Body of pancreas (tissue), 4 donors: Measurements from ENCODE around the gene HELZ2. TPM values are rescaled to one million over a fixed set of nuclear protein-coding genes. Genes with fewer than 3 reads are reported as not detected.

Experiments
- ATAC-seq: fragments of 150-250 bp; one replicate; pipeline ENCODE4 v1.9.1; 2016
- DNase-seq, 4 donors: peaks; one replicate each; pipeline ENCODE4 v3.0.0-alpha.2; 2019
- H3K27ac ChIP-seq, 4 donors: fragments of 200-600 bp; sonication (generic); 1 replicate in 3 of 4; 2 replicates in 1 of 4; pipeline versions ENCODE4 v1.5.1 to v1.6.1; 2016 to 2019; ENCODE audit warnings: mild to moderate bottlenecking in 1 of 4, mixed read lengths in 1 of 4, moderate library complexity in 1 of 4
- H3K27me3 ChIP-seq, 2 donors: fragments of 200-600 bp; sonication (generic); one replicate each; pipeline ENCODE4 v1.6.0; 2016; ENCODE audit warnings: mild to moderate bottlenecking in 1 of 2
- H3K36me3 ChIP-seq, 2 donors: fragments of 200-600 bp; sonication (generic); replicated peaks in 1 of 2; 2 replicates each; pipeline ENCODE4 v1.5.1; 2016; ENCODE audit warnings: low read depth in 2 of 2; ENCODE audit not compliant: insufficient read depth in 1 of 2
- H3K4me1 ChIP-seq: fragments of 200-600 bp; sonication (generic); one replicate; pipeline ENCODE4 v1.6.0; 2016
- H3K4me3 ChIP-seq, 2 donors: fragments of 200-600 bp; sonication (generic); 1 replicate in 1 of 2; 2 replicates in 1 of 2; pipeline ENCODE4 v1.5.1; 2016 to 2019
- H3K9me3 ChIP-seq, 3 donors: fragments of 200-600 bp; sonication (generic); 1 replicate in 2 of 3; 2 replicates in 1 of 3; pipeline ENCODE4 v1.5.1; 2016
- CTCF ChIP-seq, 7 experiments: fragments of 450-650 bp in 4 of 7; fragments of 200-600 bp in 3 of 7; sonication (generic) in 3 of 7; IDR thresholded peaks; one replicate each; pipeline ENCODE4 v1.5.1; 2016 to 2019; ENCODE audit warnings: antibody characterized with exemption in 7 of 7
- POLR2A ChIP-seq, 3 donors: fragments of 450-650 bp; IDR thresholded peaks; one replicate each; pipeline ENCODE4 v1.6.1; 2016; ENCODE audit warnings: antibody characterized with exemption in 3 of 3, mild to moderate bottlenecking in 2 of 3
- WGBS, 2 donors: methylation state at CpG; one replicate each; pipeline ENCODE4 v1.1.5; 2017; 5-methylcytosine and 5-hydroxymethylcytosine counted together
- intact Hi-C: fragments of 100-400 bp; cut with DNase I; formaldehyde crosslinking; loops from one replicate; pipeline ENCODE4 v1.15.1; 2023
- total RNA-seq, 2 donors: library from RNA; depleted of rRNA; stranded (reverse); fragments of >200 nt; gene quantifications; one replicate each; pipeline ENCODE4 v1.1.0, GENCODE V29; 2016

The HELZ2 gene
- total RNA-seq, 2 donors from 2014 or later, result 20.8 to 33.3 TPM

- Histone ChIP-seq H3K27ac (no peak overlapping the region), H3K9me3 (no peaks in the 10 kb centered on the region), H3K4me3 (no peak overlapping the region), H3K4me1 (peaks cover 5% of the 10 kb centered on the region), H3K27me3 (peaks cover 0 to 4% of the 10 kb centered on the region in 2 donors), H3K36me3 (no peaks in the 10 kb centered on the region)
- 71 to 74% methylated on average over 6 of the region's 6 CpGs for WGBS, 2 donors
- TF ChIP-seq CTCF (IDR thresholded peaks at IDR 0.05), result no peak
- TF ChIP-seq POLR2A (IDR thresholded peaks at IDR 0.05), result no peak
- intact Hi-C loops, result loop anchor here (10.0 kb wide), 1 partner anchor 421 kb away; the partner anchor contains the start of gene ZNF512B
- no peak for ATAC-seq
- DNase-seq, result no peak
Measured at GRCh38 chr20:63543733-63544132, 30.3 kb downstream of the HELZ2 start.

- intact Hi-C loops, result loop anchor here (10.0 kb wide), 1 partner anchor 422 kb away; the partner anchor contains the start of gene ZNF512B
Measured at GRCh38 chr20:63543131-63543530, 30.9 kb downstream of the HELZ2 start.

GRCh38 chr20:63542696-63543095, 31.3 kb downstream of the HELZ2 start:
- H3K9me3 ChIP-seq, result no peaks in the 10 kb centered on the region
- H3K36me3 ChIP-seq, result no peaks in the 10 kb centered on the region
- ATAC-seq (no peak), DNase-seq (no peak)
- H3K4me1 ChIP-seq, result peaks cover 16% of the 10 kb centered on the region
- TF ChIP-seq CTCF (IDR thresholded peaks at IDR 0.05) (no peak), POLR2A (IDR thresholded peaks at IDR 0.05) (no peak)
- H3K4me3 ChIP-seq, result no peak overlapping the region
- intact Hi-C loops, result loop anchor here (10.0 kb wide), 1 partner anchor 422 kb away; the partner anchor contains the start of gene ZNF512B
- H3K27me3 ChIP-seq, result no peaks in the 10 kb centered on the region
- WGBS, 2 donors, result 84 to 88% methylated on average over 8 to 9 of the region's 10 CpGs
- H3K27ac ChIP-seq, result no peak overlapping the region

More at GRCh38 chr20:63543131-63543530, 30.9 kb downstream of the HELZ2 start:
- H3K27ac ChIP-seq, result no peak overlapping the region
- no peaks in the 10 kb centered on the region for H3K36me3 ChIP-seq
- DNase-seq (no peak), ATAC-seq (no peak)
- 86 to 100% methylated on average over 1 to 10 of the region's 10 CpGs for WGBS, 2 donors
- peaks cover 12% of the 10 kb centered on the region for H3K4me1 ChIP-seq
- no peak overlapping the region for H3K4me3 ChIP-seq
- peaks cover 0 to 2% of the 10 kb centered on the region in 2 donors for H3K27me3 ChIP-seq
- H3K9me3 ChIP-seq, result no peaks in the 10 kb centered on the region
- TF ChIP-seq POLR2A (IDR thresholded peaks at IDR 0.05), result no peak
- no peak for TF ChIP-seq CTCF (IDR thresholded peaks at IDR 0.05)

- Histone ChIP-seq H3K27me3 (no peaks in the 10 kb centered on the region), H3K9me3 (no peaks in the 10 kb centered on the region), H3K36me3 (no peaks in the 10 kb centered on the region), H3K27ac (no peak overlapping the region), H3K4me1 (peaks cover 22% of the 10 kb centered on the region), H3K4me3 (no peak overlapping the region)
- 75 to 83% methylated on average over 1 to 36 of the region's 36 CpGs for WGBS, 2 donors
- TF ChIP-seq CTCF (IDR thresholded peaks at IDR 0.05), result no peak
- DNase-seq (peak in 1 of 4 donors; percentile 55), ATAC-seq (no peak)
- intact Hi-C loops, result loop anchor here (10.0 kb wide), 1 partner anchor 423 kb away; the partner anchor contains the start of gene ZNF512B
Measured at GRCh38 chr20:63542031-63542559, 31.9 kb downstream of the HELZ2 start.

- Histone ChIP-seq H3K36me3 (no peaks in the 10 kb centered on the region), H3K27ac (no peak overlapping the region), H3K4me3 (no peak overlapping the region), H3K9me3 (no peaks in the 10 kb centered on the region), H3K27me3 (no peaks in the 10 kb centered on the region), H3K4me1 (peaks cover 24% of the 10 kb centered on the region)
- intact Hi-C loops, result loop anchor here (10.0 kb wide), 1 partner anchor 423 kb away; the partner anchor contains the start of gene ZNF512B
- no peak for ATAC-seq
- TF ChIP-seq POLR2A (IDR thresholded peaks at IDR 0.05), result no peak
- no peak for TF ChIP-seq CTCF (IDR thresholded peaks at IDR 0.05)
- 87 to 100% methylated on average over 2 to 27 of the region's 28 CpGs for WGBS, 2 donors
- no peak for DNase-seq
Measured at GRCh38 chr20:63541371-63541770, 32.7 kb downstream of the HELZ2 start.
